IMR-90 (cell line): ENCODE data around the gene ABCC4. TPM values are rescaled to one million over a fixed set of nuclear protein-coding genes. Genes with fewer than 3 reads are reported as not detected.

Source experiments
- ATAC-seq: fragments of 200-7000 bp; cut with Tn5 transposase; 2 replicates; pipeline ENCODE4 v1.9.1; 2020; ENCODE audit warnings: low read depth, mild to moderate bottlenecking, moderate library complexity
- BruUV-seq: library from RNA; stranded (reverse); fragments of 400-500 nt; replicated peaks from 2 replicates; lab custom pipeline; 2021; lab: Mats Ljungman, UMichigan
- CTCF ChIA-PET: fragments of 300-600 bp; formaldehyde crosslinking; extraction: SDS; loops from one replicate; lab custom pipeline; 2021; ENCODE audit warnings: antibody characterized with exemption; lab: Yijun Ruan, JAX
- POLR2A ChIA-PET: fragments of 300-600 bp; sonication (Branson Sonifier 250); formaldehyde crosslinking; loops from one replicate; lab custom pipeline; 2022; ENCODE audit warnings: antibody characterized with exemption; ENCODE audit not compliant: unreplicated experiment; lab: Charles Lee
- DNase-seq: peaks from one replicate; pipeline ENCODE4 v3.0.0; 2013
- H2AFZ ChIP-seq: replicated peaks from 2 replicates; pipeline ENCODE3; 2013; ENCODE audit warnings: low read length, mild to moderate bottlenecking; ENCODE audit not compliant: poor library complexity
- H2AK5ac ChIP-seq: 2 replicates; pipeline ENCODE4 v1.6.1; 2013; ENCODE audit warnings: low read depth, low read length, inconsistent platforms
- H2AK9ac ChIP-seq: replicated peaks from 2 replicates; pipeline ENCODE3; 2013; ENCODE audit warnings: mild to moderate bottlenecking, low read depth, low read length, moderate library complexity; ENCODE audit not compliant: poor library complexity
- H2BK120ac ChIP-seq: 2 replicates; pipeline ENCODE4 v1.6.1; 2013; ENCODE audit warnings: low read depth, low read length, inconsistent platforms
- H2BK15ac ChIP-seq: 3 replicates; pipeline ENCODE4 v1.6.1; 2013; ENCODE audit warnings: low read depth, low read length, inconsistent platforms
- H2BK20ac ChIP-seq: 2 replicates; pipeline ENCODE4 v1.6.1; 2013; ENCODE audit warnings: low read depth, mild to moderate bottlenecking, inconsistent platforms, low read length, moderate library complexity
- H2BK5ac ChIP-seq: 2 replicates; pipeline ENCODE4 v1.6.1; 2013; ENCODE audit warnings: mild to moderate bottlenecking, low read depth, low read length, inconsistent platforms; ENCODE audit not compliant: poor library complexity, severe bottlenecking
- H3K14ac ChIP-seq: replicated peaks from 2 replicates; pipeline ENCODE4 v1.6.1; 2013; ENCODE audit warnings: low read depth, low read length, inconsistent platforms
- H3K18ac ChIP-seq: 2 replicates; pipeline ENCODE4 v1.6.1; 2013; ENCODE audit warnings: low read depth, low read length, control low read depth
- H3K23ac ChIP-seq: 2 replicates; pipeline ENCODE4 v1.6.1; 2013; ENCODE audit warnings: low read depth, low read length, inconsistent platforms
- H3K27ac ChIP-seq: 2 replicates; pipeline ENCODE4 v1.5.1; 2013; ENCODE audit warnings: mild to moderate bottlenecking, control low read depth, low read length; ENCODE audit not compliant: insufficient read depth
- H3K27me3 ChIP-seq: 2 replicates; pipeline ENCODE4 v1.6.1; 2013; ENCODE audit warnings: low read length; ENCODE audit not compliant: control insufficient read depth, insufficient read depth
- H3K36me3 ChIP-seq: 2 replicates; pipeline ENCODE4 v1.6.1; 2013; ENCODE audit warnings: low read length, mixed read lengths; ENCODE audit not compliant: control insufficient read depth, insufficient read depth
- H3K4ac ChIP-seq: 2 replicates; pipeline ENCODE4 v1.6.1; 2013; ENCODE audit warnings: low read depth, low read length, inconsistent platforms
- H3K4me1 ChIP-seq: 2 replicates; pipeline ENCODE4 v1.6.1; 2013; ENCODE audit warnings: low read length, mixed read lengths; ENCODE audit not compliant: control insufficient read depth, insufficient read depth
- H3K4me2 ChIP-seq: 2 replicates; pipeline ENCODE4 v1.6.1; 2013; ENCODE audit warnings: low read depth, mild to moderate bottlenecking, control low read depth, low read length, moderate library complexity
- H3K4me3 ChIP-seq: 2 replicates; pipeline ENCODE4 v1.5.1; 2013; ENCODE audit warnings: low read depth, mild to moderate bottlenecking, control low read depth, low read length, moderate library complexity; ENCODE audit not compliant: insufficient read depth
- H3K56ac ChIP-seq: 2 replicates; pipeline ENCODE4 v1.6.1; 2013; ENCODE audit warnings: low read length, inconsistent platforms; ENCODE audit not compliant: insufficient read depth; ENCODE audit errors: extremely low read depth
- H3K79me1 ChIP-seq, 2 experiments: 2 replicates each; pipeline ENCODE4 v1.6.1; 2013; ENCODE audit warnings: low read length in 2 of 2, inconsistent platforms in 1 of 2, low read depth in 1 of 2
- H3K9ac ChIP-seq: 2 replicates; pipeline ENCODE4 v1.6.1; 2013; ENCODE audit warnings: low read depth, low read length, control low read depth
- H3K9me1 ChIP-seq: 2 replicates; pipeline ENCODE4 v1.6.1; 2013; ENCODE audit warnings: low read length, inconsistent platforms; ENCODE audit not compliant: insufficient read depth
- H3K9me3 ChIP-seq: 2 replicates; pipeline ENCODE4 v1.6.1; 2013; ENCODE audit warnings: low read length; ENCODE audit not compliant: control insufficient read depth, insufficient read depth
- H4K20me1 ChIP-seq: 2 replicates; pipeline ENCODE4 v1.6.1; 2013; ENCODE audit warnings: low read length, inconsistent platforms; ENCODE audit not compliant: insufficient read depth
- H4K5ac ChIP-seq: 2 replicates; pipeline ENCODE4 v1.6.1; 2013; ENCODE audit warnings: mild to moderate bottlenecking, low read depth, low read length, control low read depth
- H4K8ac ChIP-seq, 2 experiments: 2 replicates each; pipeline ENCODE4 v1.6.1; 2013; ENCODE audit warnings: low read depth in 2 of 2, low read length in 2 of 2, control low read depth in 1 of 2, inconsistent platforms in 1 of 2
- H4K91ac ChIP-seq: 2 replicates; pipeline ENCODE4 v1.6.1; 2013; ENCODE audit warnings: low read depth, low read length, inconsistent platforms; ENCODE audit not compliant: insufficient read depth
- BHLHE40 ChIP-seq: fragments of 150-350 bp; IDR thresholded peaks from 2 replicates; pipeline ENCODE4 v1.6.1; 2016; ENCODE audit warnings: mild to moderate bottlenecking, low read depth, low read length
- CEBPB ChIP-seq: IDR thresholded peaks from 2 replicates; pipeline ENCODE4 v1.6.1; 2012; ENCODE audit warnings: low read depth, low read length, improper control_type of control experiment
- CHD1 ChIP-seq: IDR thresholded peaks from 2 replicates; pipeline ENCODE4 v1.6.1; 2012; ENCODE audit warnings: low read depth, low read length, improper control_type of control experiment
- CTCF ChIP-seq: conservative IDR thresholded peaks from 2 replicates; pipeline ENCODE4 v1.5.1; 2012; ENCODE audit warnings: mild to moderate bottlenecking, low read depth, low read length, improper control_type of control experiment
- ELK1 ChIP-seq: fragments of 150-350 bp; IDR thresholded peaks from 2 replicates; pipeline ENCODE4 v1.6.1; 2016; ENCODE audit warnings: low read depth, mild to moderate bottlenecking, low read length, moderate library complexity, borderline replicate concordance
- FOS ChIP-seq: fragments of 150-350 bp; IDR thresholded peaks from 2 replicates; pipeline ENCODE4 v1.6.1; 2016; ENCODE audit warnings: low read depth, low read length
- MAZ ChIP-seq: IDR thresholded peaks from 2 replicates; pipeline ENCODE4 v1.6.1; 2012; ENCODE audit warnings: low read depth, mild to moderate bottlenecking, low read length, improper control_type of control experiment, moderate library complexity, borderline replicate concordance
- NFE2L2 ChIP-seq: fragments of 150-350 bp; IDR thresholded peaks from 2 replicates; pipeline ENCODE4 v1.6.1; 2016; ENCODE audit warnings: low read depth, mild to moderate bottlenecking, low read length
- POLR2A ChIP-seq: IDR thresholded peaks from 2 replicates; pipeline ENCODE4 v1.6.1; 2012; ENCODE audit warnings: mild to moderate bottlenecking, low read depth, low read length
- RAD21 ChIP-seq: IDR thresholded peaks from 2 replicates; pipeline ENCODE4 v1.6.1; 2012; ENCODE audit warnings: low read length, improper control_type of control experiment
- RCOR1 ChIP-seq: IDR thresholded peaks from 2 replicates; pipeline ENCODE4 v1.6.1; 2012; ENCODE audit warnings: mild to moderate bottlenecking, low read length, improper control_type of control experiment; ENCODE audit not compliant: insufficient replicate concordance
- SMC3 ChIP-seq: fragments of 150-350 bp; IDR thresholded peaks from 2 replicates; pipeline ENCODE4 v1.6.1; 2016; ENCODE audit warnings: low read depth, mild to moderate bottlenecking, antibody characterized with exemption, low read length, moderate library complexity
- USF2 ChIP-seq: fragments of 150-350 bp; IDR thresholded peaks from 2 replicates; pipeline ENCODE4 v1.6.1; 2017; ENCODE audit warnings: mild to moderate bottlenecking, antibody characterized with exemption, low read length, low read depth
- WGBS, 2 experiments: methylation state at CpG; one replicate each; pipeline versions ENCODE4 v1.1.5 to v1.1.7; 2013; ENCODE audit warnings: missing lambda C conversion rate in 2 of 2; ENCODE audit not compliant: insufficient read length in 1 of 2; ENCODE audit errors: extremely low coverage in 2 of 2; 5-methylcytosine and 5-hydroxymethylcytosine counted together
- dilution Hi-C: fragments of 300-500 bp; cut with HindIII; formaldehyde crosslinking; loops from one replicate; pipeline ENCODE4 v1.14.3; 2018; ENCODE audit warnings: low sequenced_read_pairs; ENCODE audit not compliant: unreplicated experiment
- in situ Hi-C: fragments of 300-500 bp; cut with MboI; formaldehyde crosslinking; loops from 3 replicates; pipeline ENCODE4 v1.14.3; 2019; ENCODE audit warnings: low sequenced_read_pairs, inconsistent platforms, mixed read lengths
- intact Hi-C: fragments of 100-400 bp; cut with micrococcal nuclease; formaldehyde crosslinking; loops from 2 replicates; pipeline ENCODE4 v1.10.0; 2022
- polyA plus RNA-seq, 3 experiments: library from polyadenylated mRNA; depleted of rRNA; stranded (reverse); fragments of >200 nt; gene quantifications; 2 replicates each; pipeline ENCODE4 v1.2.3, GENCODE V29; 2012; ENCODE audit warnings: low replicate concordance in 1 of 3
- total RNA-seq: library from RNA; depleted of rRNA; stranded (reverse); fragments of >200 nt; gene quantifications from 2 replicates; pipeline ENCODE4 v1.2.3, GENCODE V29; 2012

Gene ABCC4
- total and polyA plus RNA-seq, 2 of the 4 experiments (the other 2 are of a cell fraction), result 16.6 to 41.4 TPM

GRCh38 chr13:95319551-95320274, 18.5 kb upstream of the ABCC4 start:
- Histone ChIP-seq H2AK5ac (no peak overlapping the region), H2BK15ac (no peak overlapping the region), H2BK120ac (no peak overlapping the region), H4K91ac (no peak overlapping the region), H3K36me3 (no peaks in the 10 kb centered on the region), H3K9ac (no peak overlapping the region), H3K14ac (no peak overlapping the region), H3K4me3 (no peak overlapping the region), H3K23ac (no peak overlapping the region), H3K9me1 (no peaks in the 10 kb centered on the region), H4K5ac (no peak overlapping the region), H2AFZ (no peak overlapping the region), H3K4me1 (no peaks in the 10 kb centered on the region), H3K79me1 (no peaks in the 10 kb centered on the region), H3K18ac (no peak overlapping the region), H4K20me1 (no peaks in the 10 kb centered on the region), H3K4me2 (no peak overlapping the region; the same call in 1 of the 2 replicates), H2BK20ac (no peak overlapping the region), H2AK9ac (no peak overlapping the region), H3K56ac (no peak overlapping the region), H4K8ac (no peak overlapping the region), H3K4ac (no peak overlapping the region), H3K9me3 (no peaks in the 10 kb centered on the region), H2BK5ac (no peak overlapping the region), H3K27me3 (no peaks in the 10 kb centered on the region), H3K27ac (no peak overlapping the region)
- ChIA-PET CTCF (no interaction called here), POLR2A (no interaction called here)
- no peak for ATAC-seq
- in situ Hi-C loops, result no loop called here
- dilution Hi-C loops, result no loop called here
- no CpG with 5 or more reads among the region's 9 CpGs for WGBS, 2 experiments
- BruUV-seq, result no TSS peak
- no peak for DNase-seq
- intact Hi-C loops, result no loop called here
- TF ChIP-seq SMC3 (no peak), BHLHE40 (no peak), POLR2A (no peak), USF2 (no peak), MAZ (no peak), FOS (no peak), NFE2L2 (no peak), CTCF (no peak), ELK1 (no peak), CHD1 (no peak), CEBPB (no peak), RAD21 (no peak), RCOR1 (no peak)
